GM19452 (cell line): ENCODE data around the gene SLC25A29.
A peak's percentile ranks its signal among the peaks of the same experiment; 100 is the strongest.
"Not testable (repeated sequence)": the region's sequence is repeated elsewhere in the genome, so short reads cannot be mapped to it uniquely, and the experiment has no call there.

Source experiments
- ATAC-seq: cut with Tn5 transposase; IDR thresholded peaks from one replicate; pipeline ENCODE4 v1.9.1; 2021; ENCODE audit not compliant: unreplicated experiment

SLC25A29 gene

GRCh38 chr14:100294213-100294962 is 11.9 kb downstream of the SLC25A29 start:
- no peak for ATAC-seq

GRCh38 chr14:100293497-100294212 is 12.6 kb downstream of the SLC25A29 start:
- no peak for ATAC-seq

GRCh38 chr14:100292776-100293461 is 13.3 kb downstream of the SLC25A29 start:
- ATAC-seq = no peak

- no peak for ATAC-seq
Measured at GRCh38 chr14:100292301-100292775, 13.9 kb downstream of the SLC25A29 start.

GRCh38 chr14:100291305-100292075 is 14.8 kb downstream of the SLC25A29 start:
- no peak for ATAC-seq

- no peak for ATAC-seq
Measured at GRCh38 chr14:100290607-100291304, 15.5 kb downstream of the SLC25A29 start.

- no peak for ATAC-seq
Measured at GRCh38 chr14:100289916-100290606, 16.2 kb downstream of the SLC25A29 start.

GRCh38 chr14:100288382-100289185 is 17.7 kb downstream of the SLC25A29 start:
- ATAC-seq = no peak

- not testable (repeated sequence) for ATAC-seq
Measured at GRCh38 chr14:100287998-100288295, 18.3 kb downstream of the SLC25A29 start.

- no peak for ATAC-seq
Measured at GRCh38 chr14:100287202-100287997, 18.8 kb downstream of the SLC25A29 start.

GRCh38 chr14:100286484-100287191 is 19.6 kb downstream of the SLC25A29 start:
- no peak for ATAC-seq

GRCh38 chr14:100285913-100286400 is 20.3 kb downstream of the SLC25A29 start:
- ATAC-seq = no peak

- peak; percentile 91 for ATAC-seq
Measured at GRCh38 chr14:100285021-100285912, 21.0 kb downstream of the SLC25A29 start.

- no peak for ATAC-seq
Measured at GRCh38 chr14:100283984-100284881, 22.0 kb downstream of the SLC25A29 start.

GRCh38 chr14:100283436-100283835 is 22.8 kb downstream of the SLC25A29 start:
- not testable (repeated sequence) for ATAC-seq
